A549 treated with GW870086 at 1 μM for 4 hours (cell line): ENCODE measurements around the gene MCF2L. TPM values are rescaled to one million over a fixed set of nuclear protein-coding genes. Genes with fewer than 3 reads are reported as not detected.

Experiments
- total RNA-seq: library from RNA; stranded (reverse); fragments of 200-300 nt; extraction: Qiagen RNA extraction; gene quantifications from 5 replicates; pipeline ENCODE4 v1.2.3, GENCODE V29; 2022; ENCODE audit warnings: low read depth

MCF2L gene
- 0.09 to 0.72 TPM (median 0.47 TPM) in 5 replicates for total RNA-seq

GRCh38 chr13:112968910-112969691, at the start of gene MCF2L:
Gene MCF2L, plus strand, starts transcription at chr13:112969214. Its CDS starts 166 bp downstream, at chr13:112969380.

DNA sequence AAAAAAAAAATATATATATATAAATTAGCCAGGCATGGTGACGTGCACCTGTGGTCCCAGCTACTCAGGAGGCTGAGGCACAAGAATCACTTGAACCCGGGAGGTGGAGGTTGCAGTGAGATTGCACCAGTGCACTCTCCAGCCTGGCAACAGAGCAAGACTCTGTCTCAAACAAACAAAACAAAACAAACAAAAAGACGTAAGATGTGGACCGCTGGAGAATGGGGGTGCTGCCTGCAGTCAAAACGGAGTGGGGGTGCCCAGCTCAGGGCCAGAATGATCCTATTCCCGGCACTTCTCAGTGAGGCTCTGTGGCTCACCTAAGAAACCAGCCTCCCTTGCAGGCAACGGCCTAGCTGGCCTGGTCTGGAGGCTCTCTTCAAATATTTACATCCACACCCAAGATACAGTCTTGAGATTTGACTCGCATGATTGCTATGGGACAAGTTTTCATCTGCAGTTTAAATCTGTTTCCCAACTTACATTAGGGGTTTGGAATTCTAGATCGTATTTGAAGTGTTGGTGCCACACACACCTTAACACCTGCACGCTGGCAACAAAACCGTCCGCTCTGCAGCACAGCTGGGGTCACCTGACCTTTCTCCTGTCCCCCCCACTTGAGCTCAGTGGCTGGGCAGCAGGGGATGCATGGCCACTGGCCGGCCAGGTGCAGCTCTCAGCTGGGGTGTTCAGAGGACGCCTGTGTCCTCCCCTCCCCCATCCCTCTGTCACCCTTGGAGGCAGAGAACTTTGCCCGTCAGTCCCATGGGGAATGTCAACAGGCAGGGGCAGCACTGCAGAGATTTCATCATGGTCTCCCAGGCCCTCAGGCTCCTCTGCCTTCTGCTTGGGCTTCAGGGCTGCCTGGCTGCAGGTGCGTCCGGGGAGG, 136.3 kb downstream of the MCF2L start, which contains the start of gene F7:
Gene F7 (plus strand): TSS at position 760 of the 889 bp plus-strand sequence. CDS start 51 bp downstream, at position 811.

DNA sequence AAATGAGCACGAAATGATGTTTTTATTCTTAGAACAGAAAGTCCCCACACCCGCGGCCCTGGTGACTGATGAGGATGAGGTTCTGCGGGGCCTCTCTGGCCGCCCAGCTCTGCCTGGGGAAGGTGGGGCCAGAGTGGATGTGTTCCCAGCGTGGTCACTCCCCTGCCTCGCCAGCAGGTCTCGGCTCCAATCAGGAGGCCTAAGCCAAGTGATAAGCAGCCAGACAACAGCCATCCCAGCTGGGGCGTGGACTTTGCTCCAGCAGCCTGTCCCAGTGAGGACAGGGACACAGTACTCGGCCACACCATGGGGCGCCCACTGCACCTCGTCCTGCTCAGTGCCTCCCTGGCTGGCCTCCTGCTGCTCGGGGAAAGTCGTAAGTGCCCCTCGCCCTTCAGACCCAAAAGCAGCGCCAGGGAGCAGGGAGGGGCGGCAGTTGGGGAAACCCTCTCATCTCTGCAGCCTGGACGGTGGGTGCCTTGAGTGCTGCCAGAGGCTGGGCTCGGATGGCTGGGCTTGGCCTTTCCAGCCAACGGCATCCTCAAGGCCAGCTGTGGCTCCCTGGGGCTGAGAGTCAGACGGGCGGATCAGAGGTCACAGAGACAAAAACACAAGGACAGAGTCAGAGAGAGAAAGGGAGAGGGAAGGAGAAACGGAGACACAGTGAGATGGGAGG, 153.7 kb downstream of the MCF2L start, which contains the start of gene F10:
Gene F10 (plus strand): TSS at position 250 of the 676 bp plus-strand sequence. CDS start 57 bp downstream, at position 307.

Other genes with a start within 250 kb of the MCF2L start
- gene F7, start 136.6 kb downstream of the MCF2L start, total RNA-seq, result 0.06 to 0.15 TPM (median 0.09 TPM) in 5 replicates
- gene F10, start 153.6 kb downstream of the MCF2L start, total RNA-seq, result 0.09 TPM in 1 of 5 replicates, not detected in the others
- gene PROZ, start 189.4 kb downstream of the MCF2L start, total RNA-seq, result not detected in 5 replicates
- gene PCID2, start 239.5 kb downstream of the MCF2L start, total RNA-seq, result 38.1 to 42.9 TPM (median 41.1 TPM) in 5 replicates
- 46.8 to 57.9 TPM (median 53.9 TPM) in 5 replicates for gene CUL4A, start 240.4 kb downstream of the MCF2L start, total RNA-seq